Stimulated activated CD4-positive, alpha-beta T cell treated with anti-CD3 and anti-CD28 coated beads, Interleukin-12 subunit alpha, Interleukin-12 subunit beta, amount 100 ng/mL, for 4 hours (primary cell): ENCODE results near the gene MED26.

Source experiments
- DNase-seq: peaks from one replicate; pipeline ENCODE4 v3.0.0-alpha.2; 2020

Gene MED26

GRCh38 chr19:16532440-16533234 is 95.4 kb downstream of the MED26 start:
- no peak for DNase-seq

- DNase-seq: no peak
Observed at GRCh38 chr19:16531380-16531669, 96.7 kb downstream of the MED26 start.

GRCh38 chr19:16530540-16531379 is 97.2 kb downstream of the MED26 start:
- no peak for DNase-seq

GRCh38 chr19:16529466-16530144 is 98.4 kb downstream of the MED26 start:
- DNase-seq: no peak

GRCh38 chr19:16527971-16528521 is 100.0 kb downstream of the MED26 start:
- peak; percentile 40 for DNase-seq

GRCh38 chr19:16527334-16527935 is 100.6 kb downstream of the MED26 start:
- no peak for DNase-seq

GRCh38 chr19:16525751-16526481 is 102.1 kb downstream of the MED26 start:
- DNase-seq: no peak

GRCh38 chr19:16524991-16525734 is 102.8 kb downstream of the MED26 start:
- DNase-seq: no peak
